Neural progenitor cell (in vitro differentiated cells): ENCODE results near the gene RCL1. TPM values are rescaled to one million over a fixed set of nuclear protein-coding genes. Genes with fewer than 3 reads are reported as not detected.

Source experiments
- DNase-seq: peaks from one replicate; pipeline ENCODE4 v3.0.0-alpha.2; 2016; ENCODE audit warnings: low spot score
- H2AFZ ChIP-seq: fragments of 200-600 bp; sonication (generic); replicated peaks from 2 replicates; pipeline ENCODE4 v1.6.1; 2016; ENCODE audit warnings: antibody characterized with exemption
- H3F3A ChIP-seq: fragments of 200-600 bp; sonication (generic); 2 replicates; pipeline ENCODE4 v1.6.1; 2016; ENCODE audit warnings: antibody characterized with exemption, low read depth
- H3K27ac ChIP-seq: fragments of 200-600 bp; sonication (generic); 2 replicates; pipeline ENCODE4 v1.5.1; 2016; ENCODE audit warnings: mild to moderate bottlenecking
- H3K27me3 ChIP-seq: fragments of 200-600 bp; sonication (generic); 2 replicates; pipeline ENCODE4 v1.6.1; 2016; ENCODE audit warnings: mild to moderate bottlenecking, moderate library complexity
- H3K36me3 ChIP-seq: fragments of 200-600 bp; sonication (generic); 2 replicates; pipeline ENCODE4 v1.5.1; 2016
- H3K4me1 ChIP-seq: fragments of 200-600 bp; sonication (generic); 2 replicates; pipeline ENCODE4 v1.6.1; 2016; ENCODE audit warnings: mixed run types
- H3K4me2 ChIP-seq: fragments of 200-600 bp; sonication (generic); 2 replicates; pipeline ENCODE4 v1.6.1; 2016
- H3K4me3 ChIP-seq: fragments of 200-600 bp; sonication (generic); 2 replicates; pipeline ENCODE4 v1.5.1; 2016
- H3K79me2 ChIP-seq: fragments of 200-600 bp; sonication (generic); 2 replicates; pipeline ENCODE4 v1.6.1; 2016; ENCODE audit warnings: low read depth
- H3K9ac ChIP-seq: fragments of 200-600 bp; sonication (generic); 2 replicates; pipeline ENCODE4 v1.6.1; 2016
- H3K9me3 ChIP-seq: fragments of 200-600 bp; sonication (generic); 2 replicates; pipeline ENCODE4 v1.5.1; 2016; ENCODE audit warnings: low read depth
- H4K20me1 ChIP-seq: fragments of 200-600 bp; sonication (generic); 2 replicates; pipeline ENCODE4 v1.6.1; 2016; ENCODE audit warnings: low read depth
- H3K27ac Mint-ChIP-seq: 3 replicates; pipeline ENCODE4 v1.8.0; 2021; ENCODE audit warnings: mixed read lengths
- H3K27me3 Mint-ChIP-seq: 2 replicates; pipeline ENCODE4 v1.8.0; 2022; ENCODE audit warnings: low read depth, mild to moderate bottlenecking, inconsistent platforms, moderate library complexity, mixed read lengths; ENCODE audit not compliant: insufficient read depth
- H3K36me3 Mint-ChIP-seq: 3 replicates; pipeline ENCODE4 v1.8.0; 2021; ENCODE audit warnings: mixed read lengths
- H3K4me1 Mint-ChIP-seq: 3 replicates; pipeline ENCODE4 v1.8.0; 2021; ENCODE audit warnings: mixed read lengths
- H3K4me3 Mint-ChIP-seq: 3 replicates; pipeline ENCODE4 v1.8.0; 2021; ENCODE audit warnings: mild to moderate bottlenecking, moderate library complexity, mixed read lengths
- H3K9me3 Mint-ChIP-seq: 3 replicates; pipeline ENCODE4 v1.8.0; 2020; ENCODE audit warnings: mixed read lengths
- CTCF ChIP-seq: fragments of 200-600 bp; sonication (generic); IDR thresholded peaks from 2 replicates; pipeline ENCODE4 v1.5.1; 2017; ENCODE audit warnings: antibody characterized with exemption, mild to moderate bottlenecking
- EZH2 ChIP-seq: fragments of 200-600 bp; sonication (generic); IDR thresholded peaks from 2 replicates; pipeline ENCODE4 v1.6.1; 2017; ENCODE audit warnings: antibody characterized with exemption, mild to moderate bottlenecking, moderate library complexity
- EZH2phosphoT487 ChIP-seq: fragments of 200-600 bp; sonication (generic); IDR thresholded peaks from 2 replicates; pipeline ENCODE4 v1.6.1; 2017; ENCODE audit warnings: antibody characterized with exemption
- total RNA-seq: library from RNA; depleted of rRNA; stranded (reverse); fragments of >200 nt; gene quantifications from 2 replicates; pipeline ENCODE4 v1.2.3, GENCODE V29; 2015; ENCODE audit warnings: low replicate concordance

RCL1 gene
- total RNA-seq, 1 donor from 2014 or later, result 17.9 TPM

GRCh38 chr9:4842734-4843133, 50.0 kb downstream of the RCL1 start:
- Histone ChIP-seq H4K20me1 (peaks cover 4% of the 10 kb centered on the region), H3K4me3 (no peak overlapping the region), H3K9ac (no peak overlapping the region), H3K4me1 (peaks cover 4% of the 10 kb centered on the region), H3K36me3 (peaks cover 4% of the 10 kb centered on the region), H3K4me2 (no peak overlapping the region), H3K9me3 (no peaks in the 10 kb centered on the region), H3K27me3 (no peaks in the 10 kb centered on the region), H2AFZ (no peak overlapping the region), H3K27ac (no peak overlapping the region), H3F3A (peaks cover 9% of the 10 kb centered on the region), H3K79me2 (no peaks in the 10 kb centered on the region)
- no peaks in the 10 kb centered on the region for H3K27me3 Mint-ChIP-seq
- H3K4me3 Mint-ChIP-seq, result no peak overlapping the region
- DNase-seq, result no peak
- no peak for TF ChIP-seq EZH2
- TF ChIP-seq EZH2phosphoT487, result no peak
- no peak for TF ChIP-seq CTCF
- H3K9me3 Mint-ChIP-seq, result no peaks in the 10 kb centered on the region
- no peak overlapping the region for H3K27ac Mint-ChIP-seq
- H3K4me1 Mint-ChIP-seq, result no peaks in the 10 kb centered on the region
- peaks cover 10% of the 10 kb centered on the region for H3K36me3 Mint-ChIP-seq

- Mint-ChIP-seq H3K27ac (no peak overlapping the region), H3K9me3 (no peaks in the 10 kb centered on the region), H3K4me1 (no peaks in the 10 kb centered on the region), H3K36me3 (peaks cover 10% of the 10 kb centered on the region), H3K4me3 (no peak overlapping the region), H3K27me3 (no peaks in the 10 kb centered on the region)
- Histone ChIP-seq H2AFZ (no peak overlapping the region), H3K4me1 (peaks cover 6% of the 10 kb centered on the region), H3K4me3 (no peak overlapping the region), H3K4me2 (no peak overlapping the region), H3K9me3 (no peaks in the 10 kb centered on the region), H3K79me2 (no peaks in the 10 kb centered on the region), H3F3A (peaks cover 11% of the 10 kb centered on the region), H4K20me1 (peaks cover 5% of the 10 kb centered on the region), H3K9ac (no peak overlapping the region), H3K36me3 (peaks cover 7% of the 10 kb centered on the region), H3K27me3 (no peaks in the 10 kb centered on the region), H3K27ac (no peak overlapping the region)
- TF ChIP-seq EZH2 (no peak), CTCF (no peak), EZH2phosphoT487 (no peak)
- no peak for DNase-seq
Observed at GRCh38 chr9:4844056-4844838, 51.5 kb downstream of the RCL1 start.

GRCh38 chr9:4849369-4849768, 56.6 kb downstream of the RCL1 start:
- no peak overlapping the region for H3K27ac ChIP-seq
- no peaks in the 10 kb centered on the region for H3K9me3 ChIP-seq
- H3K79me2 ChIP-seq, result no peaks in the 10 kb centered on the region
- Mint-ChIP-seq H3K36me3 (peaks cover 11% of the 10 kb centered on the region), H3K9me3 (no peaks in the 10 kb centered on the region), H3K4me3 (no peak overlapping the region), H3K27ac (no peak overlapping the region), H3K27me3 (no peaks in the 10 kb centered on the region), H3K4me1 (no peaks in the 10 kb centered on the region)
- H3F3A ChIP-seq, result peaks cover 11% of the 10 kb centered on the region
- H3K27me3 ChIP-seq, result no peaks in the 10 kb centered on the region
- peaks cover 9% of the 10 kb centered on the region for H3K36me3 ChIP-seq
- no peak for DNase-seq
- H2AFZ ChIP-seq, result no peak overlapping the region
- no peak for TF ChIP-seq CTCF
- TF ChIP-seq EZH2, result no peak
- no peak for TF ChIP-seq EZH2phosphoT487
- H3K4me1 ChIP-seq, result peaks cover 18% of the 10 kb centered on the region
- H3K9ac ChIP-seq, result no peak overlapping the region
- no peak overlapping the region for H3K4me2 ChIP-seq
- peaks cover 5% of the 10 kb centered on the region for H4K20me1 ChIP-seq
- H3K4me3 ChIP-seq, result no peak overlapping the region
